OCI-LY7 (cell line): ENCODE results near the gene SPO11.

ENCODE experiments used
- EZH2phosphoT487 ChIP-seq: fragments of 200-600 bp; sonication (generic); IDR thresholded peaks from 2 replicates; pipeline ENCODE4 v1.6.1; 2018; ENCODE audit warnings: low read depth, borderline replicate concordance, mild to moderate bottlenecking, mixed run types, antibody characterized with exemption, low read length, moderate library complexity, mixed read lengths
- TF ChIP-seq, protein P1 (sequence below): fragments of 200-600 bp; sonication (generic); conservative IDR thresholded peaks from 2 replicates; pipeline ENCODE4 v1.5.1; 2014; ENCODE audit warnings: mild to moderate bottlenecking, antibody characterized with exemption, low read length, moderate library complexity, mixed read lengths

DNA sequence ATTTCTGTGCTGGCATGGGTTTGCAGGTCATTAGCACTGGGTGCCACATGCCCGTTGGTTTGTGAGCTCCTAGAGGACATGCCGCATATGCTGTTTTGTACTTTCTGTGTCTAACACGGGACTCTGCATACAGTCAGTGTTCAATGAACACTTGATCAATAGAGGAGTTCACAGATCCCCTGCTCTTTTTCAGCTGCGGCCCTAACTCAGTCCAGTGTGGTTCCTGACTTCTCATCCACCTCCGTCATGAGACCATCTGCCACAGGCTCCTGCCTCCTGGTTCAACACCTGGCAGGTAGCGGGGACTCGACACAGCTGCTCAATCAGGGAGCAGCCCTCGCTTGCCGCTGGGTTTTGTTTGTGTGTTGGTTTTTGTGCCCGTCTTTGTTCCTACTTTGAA is 49.4 kb upstream of the SPO11 start:
- TF ChIP-seq, protein P1, sequence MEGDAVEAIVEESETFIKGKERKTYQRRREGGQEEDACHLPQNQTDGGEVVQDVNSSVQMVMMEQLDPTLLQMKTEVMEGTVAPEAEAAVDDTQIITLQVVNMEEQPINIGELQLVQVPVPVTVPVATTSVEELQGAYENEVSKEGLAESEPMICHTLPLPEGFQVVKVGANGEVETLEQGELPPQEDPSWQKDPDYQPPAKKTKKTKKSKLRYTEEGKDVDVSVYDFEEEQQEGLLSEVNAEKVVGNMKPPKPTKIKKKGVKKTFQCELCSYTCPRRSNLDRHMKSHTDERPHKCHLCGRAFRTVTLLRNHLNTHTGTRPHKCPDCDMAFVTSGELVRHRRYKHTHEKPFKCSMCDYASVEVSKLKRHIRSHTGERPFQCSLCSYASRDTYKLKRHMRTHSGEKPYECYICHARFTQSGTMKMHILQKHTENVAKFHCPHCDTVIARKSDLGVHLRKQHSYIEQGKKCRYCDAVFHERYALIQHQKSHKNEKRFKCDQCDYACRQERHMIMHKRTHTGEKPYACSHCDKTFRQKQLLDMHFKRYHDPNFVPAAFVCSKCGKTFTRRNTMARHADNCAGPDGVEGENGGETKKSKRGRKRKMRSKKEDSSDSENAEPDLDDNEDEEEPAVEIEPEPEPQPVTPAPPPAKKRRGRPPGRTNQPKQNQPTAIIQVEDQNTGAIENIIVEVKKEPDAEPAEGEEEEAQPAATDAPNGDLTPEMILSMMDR, result no peak
- TF ChIP-seq EZH2phosphoT487, result no peak
